ENCODE data around the gene POGLUT3. TPM values are rescaled to one million over a fixed set of nuclear protein-coding genes. Genes with fewer than 3 reads are reported as not detected.

The POGLUT3 gene
- total RNA-seq, 4 donors from 2014 or later: 1.8 to 8.1 (median 6.9) TPM

- H3K27me3 ChIP-seq: no peaks in the 10 kb centered on the region
- intact Hi-C loops (cut with DNase I; ENCODE audit: low total_unique reads) (no loop called here), in situ Hi-C loops (cut with MboI; ENCODE audit: low pct_ligation_motif_present in 1 of 4, low pct_unique_long_range_greater_than_20kb in 1 of 4, low sequenced_read_pairs in 3 of 4) (loop anchor here in 1 of 4 donors (10.0 kb wide), 1 partner anchor 242 kb away; the partner anchor contains the start of genes ATM and NPAT)
- H3K36me3 ChIP-seq: no peaks in the 10 kb centered on the region
- WGBS, 2 donors (ENCODE audit: low coverage in 1 of 2): 44 to 45% methylated on average over 7 of the region's 7 CpGs
- H3K4me1 ChIP-seq: peaks cover 0 to 13% (median under 1%) of the 10 kb centered on the region in 4 donors
- TF ChIP-seq POLR2AphosphoS5 (IDR thresholded peaks at IDR 0.05) (no peak), EP300 (IDR thresholded peaks at IDR 0.05; ENCODE audit: low read depth) (no peak), POLR2A (IDR thresholded peaks at IDR 0.05) (no peak), CTCF (IDR thresholded peaks at IDR 0.05) (no peak)
- peak overlapping the region; percentile 40 to 65 (median 62) for H3K4me3 ChIP-seq
- H3K27ac ChIP-seq: peak overlapping the region; percentile 97 to 99 (median 98)
- DNase-seq: peak; percentile 8
- H3K9me3 ChIP-seq: no peaks in the 10 kb centered on the region
These were observed 31.8 kb downstream of the POGLUT3 start for GRCh38 chr11:108466405-108466804.

GRCh38 chr11:108453207-108453835 lies 44.9 kb downstream of the POGLUT3 start:
- H3K4me1 ChIP-seq: no peaks in the 10 kb centered on the region
- TF ChIP-seq CTCF (IDR thresholded peaks at IDR 0.05) (no peak), POLR2A (IDR thresholded peaks at IDR 0.05) (no peak), POLR2AphosphoS5 (IDR thresholded peaks at IDR 0.05) (no peak), EP300 (IDR thresholded peaks at IDR 0.05; ENCODE audit: low read depth) (no peak)
- no peaks in the 10 kb centered on the region for H3K27me3 ChIP-seq
- no peaks in the 10 kb centered on the region for H3K36me3 ChIP-seq
- H3K4me3 ChIP-seq: no peak overlapping the region
- intact Hi-C loops (cut with DNase I; ENCODE audit: low total_unique reads) (no loop called here), in situ Hi-C loops (cut with MboI; ENCODE audit: low pct_ligation_motif_present in 1 of 4, low pct_unique_long_range_greater_than_20kb in 1 of 4, low sequenced_read_pairs in 3 of 4) (no loop called here)
- 92 to 94% methylated on average over 2 of the region's 2 CpGs for WGBS, 2 donors (ENCODE audit: low coverage in 1 of 2)
- H3K27ac ChIP-seq: no peak overlapping the region
- H3K9me3 ChIP-seq: no peaks in the 10 kb centered on the region
- DNase-seq: no peak

Other genes starting within 250 kb of the POGLUT3 start
- 1 to 10 TPM in 2 of 4 donors, not detected in 2; 1.1 TPM for gene C11orf65, start 30.9 kb downstream of the POGLUT3 start, total RNA-seq
- 10 to 100 TPM; 19.8 to 73.8 (median 33.2) TPM for gene EXPH5, start 95.4 kb upstream of the POGLUT3 start, total RNA-seq
- 10 to 100 TPM in 2 of 4 donors, 1 to 10 TPM in 2; 7.6 to 38.2 (median 12.6) TPM for gene DDX10, start 166.7 kb upstream of the POGLUT3 start, total RNA-seq